Measurements from ENCODE around the gene SLC7A10. TPM values are rescaled to one million over a fixed set of nuclear protein-coding genes. Genes with fewer than 3 reads are reported as not detected.
"Not testable (repeated sequence)": the region's sequence is repeated elsewhere in the genome, so short reads cannot be mapped to it uniquely, and the experiment has no call there.

The SLC7A10 gene
- total RNA-seq, 1 donor from 2014 or later, result not detected

DNA sequence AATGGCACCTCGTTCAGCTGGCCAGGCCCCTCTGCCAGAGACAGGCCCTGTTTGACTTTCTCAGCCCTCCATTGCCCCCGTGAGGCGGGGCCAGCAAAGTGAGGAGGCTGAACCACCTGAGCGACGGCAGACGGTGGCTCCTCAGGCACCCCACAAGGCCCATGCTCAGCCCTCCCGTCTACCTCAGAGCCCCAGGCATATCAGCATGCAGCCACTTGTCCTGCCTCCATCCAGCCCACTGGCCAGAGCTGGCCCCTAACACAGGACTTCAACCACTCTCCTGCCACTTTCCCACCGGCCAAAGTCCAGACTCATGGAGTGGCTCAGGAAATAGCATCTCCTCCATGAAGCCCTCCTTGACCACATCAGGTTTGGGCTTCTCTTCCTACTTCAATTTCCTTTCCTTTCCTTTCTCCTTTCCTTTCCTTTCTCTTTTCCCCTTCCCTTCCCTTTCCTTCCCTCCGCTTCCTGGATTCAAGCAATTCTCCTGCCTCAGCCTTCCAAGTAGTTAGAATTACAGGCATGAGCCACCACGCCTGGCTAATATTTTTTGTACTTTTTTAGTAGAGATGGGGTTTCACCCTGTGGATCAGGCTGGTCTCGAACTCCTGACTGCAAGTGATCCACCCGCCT lies 9.3 kb downstream of the SLC7A10 start:
- DNase-seq (ENCODE audit: low spot score), result no peak

DNA sequence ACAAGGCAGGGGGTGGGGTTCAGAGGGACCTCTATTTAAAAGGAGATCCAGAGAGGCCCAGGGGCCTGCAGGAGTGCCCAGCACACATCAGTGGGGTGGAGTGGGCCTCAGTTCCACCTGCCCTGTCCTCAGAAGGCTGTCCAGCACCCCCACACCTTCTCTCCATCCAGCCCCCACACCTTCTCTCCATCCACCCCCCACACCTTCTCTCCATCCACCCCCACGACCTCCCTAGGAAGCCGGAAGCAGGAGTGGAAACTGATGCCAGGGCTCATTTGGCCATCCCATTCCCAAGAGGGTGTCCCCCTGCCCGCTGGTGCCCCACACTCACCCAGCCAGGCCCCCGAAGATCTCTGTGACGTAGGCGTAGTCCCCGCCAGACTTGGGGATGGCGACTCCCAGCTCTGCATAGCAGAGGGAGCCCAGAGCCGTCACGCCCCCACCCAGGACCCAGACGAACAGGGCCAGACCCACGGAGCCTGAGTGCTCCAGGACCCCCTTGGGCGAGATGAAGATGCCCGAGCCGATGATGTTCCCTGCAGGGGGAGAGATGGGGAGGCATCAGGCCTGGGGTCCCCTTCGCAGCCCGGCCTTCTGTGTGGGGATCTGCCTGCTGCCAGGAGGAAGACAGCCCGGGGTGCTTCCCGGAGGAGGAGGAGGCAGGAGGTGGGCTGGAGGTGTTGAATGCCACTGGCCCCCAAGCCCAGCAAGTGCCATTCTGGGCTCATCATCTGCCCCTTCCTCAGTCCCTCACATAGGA lies 10.0 kb downstream of the SLC7A10 start:
- no peak for DNase-seq (ENCODE audit: low spot score)

DNA sequence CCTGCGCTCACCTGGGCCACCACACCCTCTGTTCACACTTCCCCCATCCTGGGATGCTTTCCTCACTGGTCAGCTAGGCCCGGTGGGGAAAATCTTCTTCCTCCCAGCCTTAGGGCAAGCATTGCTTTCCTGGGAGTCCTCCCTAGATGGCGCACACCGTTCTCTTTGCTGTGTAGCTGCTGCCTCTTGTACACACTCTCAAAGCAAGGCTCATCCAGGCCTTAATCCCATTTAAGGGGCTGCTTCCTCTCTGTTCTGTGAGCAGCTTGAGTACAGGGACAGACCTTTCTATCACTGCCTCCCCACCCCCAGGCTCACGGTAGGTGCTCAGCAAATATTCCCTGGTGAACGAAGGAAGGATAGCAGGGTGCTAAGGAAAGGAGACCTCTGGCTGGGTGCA lies 11.1 kb downstream of the SLC7A10 start:
- DNase-seq (ENCODE audit: low spot score), result no peak

DNA sequence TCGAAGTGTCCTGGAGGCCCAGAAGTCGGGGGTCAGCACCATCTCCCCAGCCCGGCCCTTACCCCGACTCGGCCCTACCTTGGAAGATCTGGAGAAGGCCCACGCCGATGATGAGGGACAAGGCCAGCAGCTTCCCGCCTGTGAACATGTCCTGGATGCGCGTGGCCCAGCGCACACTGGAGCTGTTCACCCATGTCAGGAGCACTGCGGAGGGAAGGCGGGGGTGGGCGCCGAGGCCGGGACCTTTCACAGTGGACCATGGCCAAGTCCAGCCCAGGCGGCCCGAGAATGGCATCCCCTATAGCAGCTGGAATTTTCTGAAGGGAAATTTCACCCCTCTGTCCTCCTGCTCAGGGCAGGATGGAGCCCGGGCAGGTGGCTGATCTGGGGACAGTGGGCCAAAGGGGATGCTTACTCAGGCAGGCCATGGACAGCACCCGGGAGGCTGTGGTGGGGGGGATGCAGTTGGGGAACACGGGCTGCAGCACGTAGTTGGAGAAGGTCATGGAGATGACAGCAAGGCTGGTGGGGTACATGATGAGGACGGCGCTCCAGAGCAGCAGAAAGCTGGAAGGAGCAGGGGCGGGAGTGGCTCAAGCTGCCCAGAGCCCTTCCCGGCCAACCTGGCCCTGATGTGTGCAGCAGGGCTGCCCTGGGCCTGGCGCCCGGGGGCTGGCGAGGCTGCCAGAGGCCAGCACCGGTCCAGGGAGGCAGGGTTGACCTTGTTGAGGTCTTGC lies 13.0 kb downstream of the SLC7A10 start:
- DNase-seq (ENCODE audit: low spot score), result no peak

DNA sequence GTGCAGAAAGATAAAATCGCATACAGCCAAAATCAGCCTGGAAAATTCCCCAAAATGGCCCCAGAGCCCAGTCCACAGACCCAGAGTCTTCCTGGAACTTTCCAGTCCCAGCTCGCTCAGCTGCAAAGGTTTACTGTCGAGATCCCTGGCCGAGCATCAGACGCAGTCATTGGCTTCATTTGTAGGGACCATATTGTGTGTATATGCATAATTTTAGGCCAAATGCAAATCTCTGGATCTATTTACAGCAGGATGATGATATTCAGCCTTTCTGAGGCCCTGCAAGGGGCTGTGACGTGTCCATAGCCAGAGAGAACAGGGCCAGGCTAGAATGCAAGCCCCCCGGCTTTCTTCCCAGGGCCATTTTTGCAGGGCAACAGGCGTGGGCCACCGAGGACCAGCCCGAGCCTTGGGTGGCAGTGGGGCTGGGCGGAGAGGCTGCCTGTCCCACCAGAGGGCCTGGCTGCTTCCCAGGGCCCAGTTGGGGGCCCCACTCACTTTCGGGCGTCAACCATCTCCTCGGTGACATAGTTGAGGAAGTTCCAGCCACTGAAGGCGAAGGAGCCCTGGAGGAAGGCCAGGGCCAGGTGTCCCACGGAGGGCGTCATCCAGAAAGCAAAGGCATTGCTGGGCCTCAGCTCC lies 13.7 kb downstream of the SLC7A10 start:
- no peak for DNase-seq (ENCODE audit: low spot score)

DNA sequence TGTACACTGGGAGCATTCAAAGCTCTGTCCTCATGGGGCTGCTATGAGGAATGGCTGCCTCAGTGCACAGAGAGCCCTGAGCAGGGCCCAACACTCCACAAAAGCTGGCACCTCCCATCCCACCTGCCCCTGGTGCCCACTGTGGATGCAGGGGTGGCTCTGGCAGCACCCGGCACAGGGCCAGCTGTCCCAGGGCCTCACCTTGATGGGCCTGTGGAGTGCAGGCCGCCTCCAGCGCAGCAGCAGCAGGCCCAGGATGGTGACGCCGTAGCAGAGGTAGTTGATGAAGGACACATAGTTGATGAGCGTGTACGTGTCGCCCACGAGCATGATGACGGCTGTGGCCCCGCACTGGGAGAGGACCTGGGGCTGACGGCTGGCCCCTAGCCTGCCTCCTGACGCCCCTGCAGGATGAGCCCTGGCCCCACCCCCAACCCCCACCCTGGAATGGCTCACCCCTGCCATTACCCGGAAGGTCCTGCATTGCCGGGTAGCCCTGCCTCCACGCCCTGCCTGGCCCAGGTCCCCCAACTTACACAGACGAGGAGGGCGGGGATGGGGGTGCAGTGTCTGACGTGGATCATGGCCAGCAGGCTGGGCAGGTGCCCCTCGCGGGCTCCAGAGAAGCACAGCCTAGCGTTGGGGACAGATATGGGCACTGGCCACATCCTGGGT lies 15.2 kb downstream of the SLC7A10 start:
- no peak for DNase-seq (ENCODE audit: low spot score)

DNA sequence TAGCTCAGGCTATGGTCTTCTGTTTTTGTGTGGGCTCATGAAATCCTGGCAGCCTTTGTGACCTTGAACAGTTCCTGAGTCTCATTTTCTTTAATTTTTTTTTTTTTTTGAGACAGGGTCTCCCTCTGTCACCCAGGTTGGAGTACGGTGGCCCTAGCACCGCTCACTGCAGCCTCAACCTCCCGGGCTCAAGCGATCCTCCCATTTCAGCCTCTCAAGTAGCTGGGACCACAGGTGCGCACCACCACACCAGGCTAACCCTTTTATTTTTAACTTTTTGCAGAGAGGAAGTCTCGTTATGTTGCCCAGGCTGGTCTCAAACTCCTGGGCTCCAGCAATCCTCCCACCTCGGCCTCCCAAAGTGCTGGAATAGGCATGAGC lies 15.8 kb downstream of the SLC7A10 start:
- DNase-seq (ENCODE audit: low spot score), result not testable (repeated sequence)

DNA sequence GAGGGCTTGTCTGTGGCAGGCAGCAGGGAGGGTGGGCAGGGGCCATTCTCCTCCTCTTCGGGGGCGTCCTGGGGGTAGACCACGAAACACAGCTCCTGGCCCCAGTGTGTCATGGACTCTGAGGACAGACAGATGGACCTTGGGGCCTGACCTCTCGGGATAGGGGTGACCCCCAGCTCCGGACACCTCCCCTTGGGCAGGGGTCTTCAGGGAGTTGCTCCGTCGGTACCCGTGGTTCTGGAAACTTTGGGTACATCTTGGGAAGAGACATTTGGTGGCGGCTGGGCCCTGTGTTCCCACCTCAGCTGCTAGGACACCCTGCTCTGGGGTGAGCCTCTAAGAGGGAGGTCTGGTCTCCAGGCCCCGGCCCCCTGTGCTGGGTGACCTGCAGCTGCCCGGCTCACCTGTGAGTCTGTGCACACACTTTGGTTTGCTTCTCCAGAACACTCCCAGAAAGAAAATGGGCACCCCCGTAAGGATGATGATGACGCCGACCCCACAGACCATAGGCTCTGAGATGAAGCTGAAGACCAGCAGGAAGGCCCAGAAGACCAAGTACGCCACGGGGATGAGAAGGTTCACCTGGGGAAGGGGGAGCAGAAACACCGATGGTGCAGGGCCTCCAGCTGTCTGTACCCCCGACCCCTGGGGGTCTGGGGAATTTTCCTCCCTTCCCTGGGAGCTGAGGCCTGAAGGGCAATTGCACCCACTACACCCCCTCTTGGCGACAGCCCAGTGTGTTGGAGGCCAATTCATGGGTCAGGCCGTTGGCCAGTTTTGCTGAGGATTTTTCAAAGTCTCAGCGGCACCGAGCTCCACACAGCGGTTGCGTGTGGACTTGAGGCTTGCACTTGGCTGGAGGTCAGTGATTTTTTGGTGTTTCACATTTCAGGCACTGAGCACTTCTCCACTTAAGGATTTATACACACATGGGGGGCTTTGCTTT lies 16.5 kb downstream of the SLC7A10 start:
- no peak for DNase-seq (ENCODE audit: low spot score)

DNA sequence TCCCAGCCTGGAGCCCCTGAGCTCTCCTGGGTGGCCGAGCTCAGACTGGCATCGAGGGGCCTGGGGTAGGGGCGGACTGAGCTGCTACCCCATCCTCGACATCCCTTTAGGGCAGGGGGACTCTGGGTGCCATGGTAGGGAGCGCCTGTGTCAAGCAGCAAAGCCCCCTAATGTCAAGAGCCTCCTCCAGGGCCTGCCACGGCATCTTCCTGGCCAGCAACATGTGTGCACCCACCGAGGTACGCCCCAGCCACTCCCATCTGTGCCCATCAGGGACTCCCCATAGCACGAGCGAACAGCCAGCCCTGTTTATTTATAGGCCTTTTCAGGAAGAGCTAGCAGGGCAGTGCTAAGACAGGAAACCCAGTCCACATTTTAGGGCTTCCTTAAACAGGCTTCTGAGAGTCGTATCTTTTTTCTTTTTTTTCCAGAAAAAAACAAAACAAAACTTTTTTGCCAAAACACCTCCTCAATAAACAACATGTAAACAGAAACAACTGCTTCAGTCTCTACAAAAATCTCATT lies 17.2 kb downstream of the SLC7A10 start:
- no peak for DNase-seq (ENCODE audit: low spot score)

DNA sequence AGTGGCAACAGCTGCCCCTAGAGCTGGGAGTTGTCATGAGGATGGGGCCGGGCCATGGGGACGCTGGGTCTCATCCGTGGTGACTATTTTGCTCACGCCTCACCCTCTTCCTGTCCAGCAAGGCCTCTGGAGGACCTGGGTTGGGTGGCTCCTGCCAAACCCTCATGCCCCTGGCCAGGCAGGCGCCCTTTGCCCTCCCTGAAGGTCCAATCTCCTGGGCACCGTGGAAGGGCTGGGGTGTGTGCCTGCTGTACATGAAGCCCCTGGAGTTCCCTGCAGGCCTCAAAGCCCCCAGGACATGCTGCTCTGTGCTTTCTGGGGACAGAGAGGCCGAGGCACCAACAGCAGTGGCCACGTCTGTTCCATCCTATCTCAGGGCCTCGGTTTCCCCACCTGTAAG lies 17.7 kb downstream of the SLC7A10 start:
- no peak for DNase-seq (ENCODE audit: low spot score)

DNA sequence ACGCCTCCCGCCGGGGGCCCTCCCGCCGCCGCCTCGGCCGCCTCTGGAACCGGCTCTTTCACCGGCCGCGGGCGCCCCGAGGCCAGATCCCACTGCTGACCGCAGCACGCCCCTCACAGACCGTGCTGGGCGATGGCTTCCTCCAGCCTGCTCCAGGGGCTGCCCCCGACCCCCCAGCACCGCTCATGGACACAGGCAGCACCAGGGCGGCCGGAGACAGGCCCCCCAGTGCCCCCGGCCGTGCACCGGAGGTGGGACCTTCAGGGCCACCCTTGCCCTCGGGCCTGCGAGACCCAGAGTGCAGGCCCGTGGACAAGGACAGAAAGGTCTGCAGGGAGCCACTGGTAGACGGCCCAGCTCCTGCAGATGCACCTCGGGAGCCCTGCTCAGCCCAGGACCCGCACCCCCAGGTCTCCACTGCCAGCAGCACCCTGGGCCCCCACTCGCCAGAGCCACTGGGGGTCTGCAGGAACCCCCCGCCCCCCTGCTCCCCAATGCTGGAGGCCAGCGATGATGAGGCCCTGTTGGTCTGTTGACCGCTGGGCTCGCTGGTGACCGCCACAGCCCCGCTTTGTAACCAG lies 18.5 kb downstream of the SLC7A10 start:
- no peak for DNase-seq (ENCODE audit: low spot score)

DNA sequence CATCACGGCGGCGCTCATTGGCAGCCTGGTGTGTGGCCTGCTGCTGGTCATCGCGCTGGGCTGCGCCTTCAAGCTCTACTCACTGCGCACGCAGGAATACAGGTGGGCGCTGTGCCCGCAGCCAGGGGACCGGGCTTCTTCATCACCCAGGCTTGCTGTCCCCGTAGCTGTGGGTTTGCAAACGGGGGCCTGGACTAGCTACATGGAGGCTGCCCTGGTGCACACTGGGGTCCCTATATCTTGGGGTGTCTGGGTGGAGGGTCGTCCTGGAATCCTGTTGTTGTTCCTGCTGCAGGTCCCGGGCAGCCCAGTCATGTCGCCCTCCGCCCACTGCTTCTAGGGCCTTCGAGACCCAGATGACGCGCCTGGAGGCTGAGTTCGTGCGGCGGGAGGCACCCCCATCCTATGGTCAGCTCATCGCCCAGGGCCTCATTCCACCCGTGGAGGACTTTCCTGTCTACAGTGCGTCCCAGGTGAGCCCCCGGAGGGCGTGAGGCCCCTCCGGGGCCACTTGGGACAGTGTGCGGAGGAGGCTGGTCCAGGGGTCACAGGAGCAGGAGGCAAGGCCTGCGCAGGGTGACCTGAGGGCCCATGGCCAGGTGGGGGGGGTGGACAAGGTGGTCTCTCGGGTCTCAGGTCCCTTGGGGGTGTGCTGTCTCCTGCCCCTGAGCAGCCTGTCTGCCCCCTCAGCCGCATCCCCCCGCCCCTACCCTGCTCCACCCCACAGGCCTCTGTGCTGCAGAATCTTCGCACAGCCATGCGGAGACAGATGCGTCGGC lies 19.2 kb downstream of the SLC7A10 start:
- no peak for DNase-seq (ENCODE audit: low spot score)

DNA sequence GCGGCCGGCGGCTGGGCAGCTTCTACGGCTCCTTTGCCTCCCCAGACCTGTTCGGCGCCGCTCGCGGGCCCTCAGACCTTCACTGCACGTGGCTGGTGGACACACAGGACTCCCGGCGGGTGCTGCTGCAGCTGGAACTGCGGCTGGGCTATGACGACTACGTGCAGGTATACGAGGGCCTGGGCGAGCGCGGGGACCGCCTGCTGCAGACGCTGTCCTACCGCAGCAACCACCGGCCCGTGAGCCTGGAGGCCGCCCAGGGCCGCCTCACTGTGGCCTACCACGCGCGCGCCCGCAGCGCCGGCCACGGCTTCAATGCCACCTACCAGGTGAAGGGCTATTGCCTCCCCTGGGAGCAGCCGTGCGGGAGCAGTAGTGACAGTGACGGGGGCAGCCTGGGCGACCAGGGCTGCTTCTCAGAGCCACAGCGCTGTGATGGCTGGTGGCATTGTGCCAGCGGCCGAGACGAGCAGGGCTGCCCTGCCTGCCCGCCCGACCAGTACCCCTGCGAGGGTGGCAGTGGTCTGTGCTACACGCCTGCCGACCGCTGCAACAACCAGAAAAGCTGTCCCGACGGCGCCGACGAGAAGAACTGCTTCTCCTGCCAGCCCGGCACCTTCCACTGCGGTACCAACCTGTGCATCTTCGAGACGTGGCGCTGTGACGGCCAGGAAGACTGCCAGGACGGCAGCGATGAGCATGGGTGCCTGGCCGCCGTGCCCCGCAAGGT lies 20.0 kb downstream of the SLC7A10 start:
- no peak for DNase-seq (ENCODE audit: low spot score)

DNA sequence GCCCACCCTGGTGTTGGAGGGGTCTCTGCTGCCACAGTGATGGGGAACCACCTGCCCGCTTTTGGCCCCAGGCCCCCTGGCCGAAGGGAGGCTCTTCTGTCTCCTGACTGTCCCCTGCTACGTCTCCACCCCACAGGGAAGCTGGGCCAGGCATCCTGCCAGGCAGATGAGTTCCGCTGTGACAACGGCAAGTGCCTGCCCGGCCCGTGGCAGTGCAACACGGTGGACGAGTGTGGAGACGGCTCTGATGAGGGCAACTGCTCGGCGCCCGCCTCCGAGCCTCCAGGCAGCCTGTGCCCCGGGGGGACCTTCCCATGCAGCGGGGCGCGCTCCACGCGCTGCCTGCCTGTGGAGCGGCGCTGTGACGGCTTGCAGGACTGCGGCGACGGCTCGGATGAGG lies 20.5 kb downstream of the SLC7A10 start:
- no peak for DNase-seq (ENCODE audit: low spot score)

DNA sequence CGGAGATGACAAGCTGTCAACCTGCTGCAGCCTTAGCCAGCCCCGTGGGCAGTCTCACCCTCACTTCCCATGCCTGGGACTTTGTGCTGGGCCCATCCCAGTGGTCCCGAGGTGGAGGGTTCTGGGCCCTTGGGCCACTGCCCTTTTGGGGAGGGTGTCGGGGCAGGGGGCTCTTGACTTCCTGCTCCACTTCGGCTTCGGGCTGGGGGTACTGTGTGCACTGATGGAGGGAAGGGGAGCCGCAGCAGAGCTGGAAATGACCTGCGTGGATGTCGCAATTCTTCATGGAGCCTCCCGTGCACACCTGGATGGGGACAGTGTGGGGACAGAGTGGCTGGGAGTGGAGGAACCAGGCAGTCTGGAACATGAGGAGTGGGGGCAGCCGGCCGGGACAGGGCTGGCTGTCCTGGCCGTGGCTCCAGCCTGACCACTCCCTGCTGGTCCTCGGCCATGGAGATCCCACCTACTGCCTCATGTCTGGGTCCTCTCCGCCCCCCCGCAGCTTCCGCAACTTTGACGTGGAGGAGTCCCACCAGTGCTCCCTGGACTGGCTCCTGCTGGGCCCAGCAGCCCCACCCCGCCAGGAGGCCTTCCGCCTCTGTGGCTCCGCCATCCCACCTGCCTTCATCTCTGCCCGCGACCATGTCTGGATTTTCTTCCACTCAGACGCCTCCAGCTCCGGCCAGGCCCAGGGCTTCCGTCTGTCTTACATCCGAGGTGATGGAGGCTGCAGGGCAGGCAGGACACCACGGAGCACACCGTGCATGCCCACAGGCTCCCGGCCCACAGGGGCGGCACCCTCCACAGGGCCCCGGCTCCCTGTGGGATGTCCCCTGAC lies 21.3 kb downstream of the SLC7A10 start:
- no peak for DNase-seq (ENCODE audit: low spot score)

DNA sequence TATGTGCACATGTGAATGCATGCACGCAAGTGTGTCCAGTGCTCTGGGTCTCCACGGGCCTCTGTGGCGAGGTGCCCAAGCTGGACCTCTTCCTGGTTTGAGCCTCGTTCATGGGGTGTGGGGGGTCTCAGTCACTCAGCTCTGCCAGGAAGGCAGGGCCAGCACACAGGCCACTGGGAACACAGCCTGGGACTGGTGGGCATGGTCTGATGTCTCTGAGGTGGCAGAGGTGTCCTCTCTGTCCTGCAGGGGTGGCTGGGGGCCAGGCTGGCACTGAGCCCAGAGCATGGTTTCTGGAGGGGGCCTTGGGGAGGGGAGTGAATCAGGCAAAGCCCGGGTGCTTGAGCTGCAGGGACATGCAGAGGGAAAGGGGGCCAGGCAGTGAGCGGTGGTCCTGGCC lies 22.1 kb downstream of the SLC7A10 start:
- DNase-seq (ENCODE audit: low spot score), result no peak
